Measurements from ENCODE around the gene IGSF21.

Gene IGSF21

GRCh38 chr1:18103788-18104421, 3.7 kb upstream of the IGSF21 start:
- no peak for DNase-seq (ENCODE audit: low read depth in 1 of 2, low spot score in 1 of 2)
- H3K4me3 ChIP-seq (replicated peaks; ENCODE audit: insufficient read depth, low read length), result no peak overlapping the region
- H3K27me3 ChIP-seq (ENCODE audit: insufficient read depth, poor library complexity, severe bottlenecking), result peaks cover 15% of the 10 kb centered on the region
- TF ChIP-seq GABPA (IDR thresholded peaks at IDR 0.05; ENCODE audit: low read depth) (no peak), CTCF (IDR thresholded peaks at IDR 0.05; ENCODE audit: insufficient read depth, low read length) (no peak), REST (IDR thresholded peaks at IDR 0.05; ENCODE audit: insufficient replicate concordance, low read depth) (no peak), POLR2AphosphoS5 (IDR thresholded peaks at IDR 0.05; ENCODE audit: low read depth) (no peak), SPI1 (IDR thresholded peaks at IDR 0.05; ENCODE audit: borderline replicate concordance, low read depth) (no peak)
- H3K27ac ChIP-seq (replicated peaks), result no peak overlapping the region

DNA sequence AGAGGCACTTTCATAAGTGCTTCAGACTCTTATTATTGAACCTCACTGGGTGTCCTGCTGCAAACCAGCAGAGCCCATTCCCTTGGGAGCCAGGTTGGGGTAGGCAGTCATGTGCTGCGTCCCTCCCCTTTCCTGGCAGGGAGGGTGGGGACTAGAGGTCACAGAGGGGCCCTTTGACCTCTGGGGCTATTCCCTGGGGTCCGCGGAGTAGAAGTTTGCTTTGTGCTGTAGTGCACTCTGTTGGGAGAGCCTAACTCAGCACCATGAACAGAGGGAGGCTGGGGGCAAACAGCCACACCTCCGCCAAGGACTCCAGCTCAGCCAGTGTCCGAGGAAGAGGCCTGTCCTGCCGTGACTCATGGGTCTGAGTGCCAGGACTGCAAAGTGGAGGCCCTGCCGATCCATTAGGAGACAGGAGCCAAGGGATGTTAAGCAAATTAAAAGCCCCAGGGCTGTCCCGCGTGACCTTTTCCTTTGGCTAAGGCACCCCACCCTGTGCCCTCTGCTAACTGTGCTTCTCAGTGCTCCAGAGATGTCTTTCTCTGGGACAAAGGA, 3.0 kb upstream of the IGSF21 start:
- H3K4me3 ChIP-seq (replicated peaks; ENCODE audit: insufficient read depth, low read length), result no peak overlapping the region
- peaks cover 20% of the 10 kb centered on the region for H3K27me3 ChIP-seq (ENCODE audit: insufficient read depth, poor library complexity, severe bottlenecking)

More for the DNA sequence above, 3.0 kb upstream of the IGSF21 start:
- H3K27ac ChIP-seq (replicated peaks), result no peak overlapping the region
- no peak for DNase-seq (ENCODE audit: low read depth in 1 of 2, low spot score in 1 of 2)
- TF ChIP-seq CTCF (IDR thresholded peaks at IDR 0.05; ENCODE audit: insufficient read depth, low read length) (no peak), GABPA (IDR thresholded peaks at IDR 0.05; ENCODE audit: low read depth) (no peak), POLR2AphosphoS5 (IDR thresholded peaks at IDR 0.05; ENCODE audit: low read depth) (no peak), REST (IDR thresholded peaks at IDR 0.05; ENCODE audit: insufficient replicate concordance, low read depth) (no peak), SPI1 (IDR thresholded peaks at IDR 0.05; ENCODE audit: borderline replicate concordance, low read depth) (no peak)
